ENCODE data around the gene C16orf92.

- TF ChIP-seq, protein P1, sequence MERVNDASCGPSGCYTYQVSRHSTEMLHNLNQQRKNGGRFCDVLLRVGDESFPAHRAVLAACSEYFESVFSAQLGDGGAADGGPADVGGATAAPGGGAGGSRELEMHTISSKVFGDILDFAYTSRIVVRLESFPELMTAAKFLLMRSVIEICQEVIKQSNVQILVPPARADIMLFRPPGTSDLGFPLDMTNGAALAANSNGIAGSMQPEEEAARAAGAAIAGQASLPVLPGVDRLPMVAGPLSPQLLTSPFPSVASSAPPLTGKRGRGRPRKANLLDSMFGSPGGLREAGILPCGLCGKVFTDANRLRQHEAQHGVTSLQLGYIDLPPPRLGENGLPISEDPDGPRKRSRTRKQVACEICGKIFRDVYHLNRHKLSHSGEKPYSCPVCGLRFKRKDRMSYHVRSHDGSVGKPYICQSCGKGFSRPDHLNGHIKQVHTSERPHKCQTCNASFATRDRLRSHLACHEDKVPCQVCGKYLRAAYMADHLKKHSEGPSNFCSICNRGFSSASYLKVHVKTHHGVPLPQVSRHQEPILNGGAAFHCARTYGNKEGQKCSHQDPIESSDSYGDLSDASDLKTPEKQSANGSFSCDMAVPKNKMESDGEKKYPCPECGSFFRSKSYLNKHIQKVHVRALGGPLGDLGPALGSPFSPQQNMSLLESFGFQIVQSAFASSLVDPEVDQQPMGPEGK (CRISPR knock-in tag; IDR thresholded peaks at IDR 0.05; ENCODE audit: borderline replicate concordance) = no peak
- no peak for TF ChIP-seq PPARA (CRISPR knock-in tag; IDR thresholded peaks at IDR 0.05; ENCODE audit: borderline replicate concordance)
- TF ChIP-seq OSR1 (CRISPR knock-in tag; IDR thresholded peaks at IDR 0.05) = no peak
- no peak for TF ChIP-seq ZNF565 (CRISPR knock-in tag; conservative IDR thresholded peaks at IDR 0.05; ENCODE audit: low read depth)
These were observed 46.0 kb downstream of the C16orf92 start for GRCh38 chr16:30068750-30069610.
